NK-92 (cell line): ENCODE data around the gene KRT13.

Source experiments
- DNase-seq: peaks from one replicate; lab custom pipeline; 2025; ENCODE audit not compliant: unreplicated experiment; lab: John Stamatoyannopoulos, UW

KRT13 gene

DNA sequence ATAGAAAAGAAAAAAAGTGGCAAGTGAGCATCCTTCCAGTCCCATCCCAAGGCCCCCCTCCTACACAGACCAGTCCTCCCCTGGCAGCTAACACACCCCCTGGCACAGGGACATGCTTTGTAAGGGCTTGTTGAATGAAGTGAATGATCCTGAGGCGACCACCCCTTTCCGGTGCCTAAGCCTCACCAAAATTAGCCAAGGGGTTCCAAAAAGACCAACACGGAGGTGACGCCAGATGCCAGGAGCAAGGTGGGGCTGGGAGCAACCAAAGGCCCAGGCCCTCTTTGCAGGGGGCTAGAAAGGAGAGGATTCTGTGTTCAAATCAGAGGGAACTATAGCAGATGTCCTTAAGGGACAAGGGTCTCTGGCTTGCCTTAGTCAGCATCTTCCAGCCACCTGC lies 30.0 kb downstream of the KRT13 start:
- DNase-seq: no peak

- no peak for DNase-seq
Measured at GRCh38 chr17:41474863-41475262, 30.5 kb downstream of the KRT13 start.

GRCh38 chr17:41468346-41468745 lies 37.1 kb downstream of the KRT13 start:
- DNase-seq: no peak

DNA sequence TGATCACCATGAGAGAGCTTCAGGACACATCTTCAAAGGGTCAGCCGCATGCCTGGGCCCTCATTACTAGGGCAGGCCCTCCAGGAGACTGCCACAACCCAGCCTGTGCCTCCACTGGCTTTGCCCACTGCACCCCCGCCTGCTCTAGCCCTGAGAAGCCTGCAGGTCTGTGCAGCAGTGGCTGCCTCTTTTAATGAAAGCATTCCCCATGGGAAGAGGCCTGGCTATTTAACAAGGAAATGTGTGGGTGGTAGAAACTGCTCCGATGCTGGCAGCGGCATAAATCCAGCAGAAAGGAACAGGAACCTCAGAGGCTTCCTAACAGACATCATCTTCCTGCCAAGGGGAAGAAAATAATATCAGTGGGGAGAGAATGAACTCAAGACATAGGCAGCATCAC lies 37.9 kb downstream of the KRT13 start:
- DNase-seq: no peak

- no peak for DNase-seq
Measured at GRCh38 chr17:41466988-41467387, 38.4 kb downstream of the KRT13 start, which contains the start of gene KRT32. Gene KRT32 (minus strand): TSS chr17:41467386. CDS start chr17:41467325, 61 bp downstream.

- DNase-seq: no peak
Measured at GRCh38 chr17:41464682-41465081, 40.7 kb downstream of the KRT13 start.

GRCh38 chr17:41464173-41464572 lies 41.2 kb downstream of the KRT13 start:
- no peak for DNase-seq

GRCh38 chr17:41463746-41464145 lies 41.7 kb downstream of the KRT13 start:
- DNase-seq: no peak

DNA sequence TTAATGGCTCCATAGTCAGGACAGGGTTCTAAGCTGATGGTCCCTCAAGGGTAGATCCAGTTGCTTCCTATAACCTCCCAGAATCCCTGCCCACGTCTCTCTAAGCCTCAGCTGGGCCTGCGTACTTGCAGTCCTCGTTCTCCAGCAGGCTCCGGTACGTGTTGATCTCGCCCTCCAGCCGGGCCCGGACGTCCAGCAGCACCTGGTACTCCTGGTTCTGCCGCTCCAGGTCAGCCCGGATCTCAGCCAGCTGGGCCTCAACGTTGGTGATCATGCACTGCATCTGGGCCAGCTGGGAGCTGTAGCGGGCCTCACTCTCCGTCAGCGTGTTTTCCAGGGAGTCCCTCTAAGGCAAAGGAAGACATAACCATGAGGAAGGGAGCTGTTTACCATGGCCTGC lies 42.7 kb downstream of the KRT13 start:
- DNase-seq: no peak

DNA sequence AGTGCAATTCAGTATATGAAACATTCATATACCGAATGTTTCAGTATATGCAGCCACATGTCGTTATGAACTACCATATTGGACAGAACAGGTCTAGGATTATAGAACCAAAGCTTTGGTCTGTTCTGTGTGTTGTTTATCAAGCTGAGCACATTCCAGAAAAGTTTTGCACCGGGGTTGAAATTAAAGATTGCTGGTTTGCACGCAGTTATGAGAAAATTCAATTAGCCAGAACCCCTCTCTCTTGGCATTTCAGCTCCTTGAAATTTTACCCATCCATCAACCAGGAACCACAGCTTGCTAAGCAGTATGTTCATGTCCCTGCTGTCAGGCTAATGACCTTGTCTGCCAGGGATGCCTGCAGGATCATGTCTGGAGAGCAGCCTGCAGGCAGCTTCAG lies 47.7 kb downstream of the KRT13 start:
- no peak for DNase-seq

DNA sequence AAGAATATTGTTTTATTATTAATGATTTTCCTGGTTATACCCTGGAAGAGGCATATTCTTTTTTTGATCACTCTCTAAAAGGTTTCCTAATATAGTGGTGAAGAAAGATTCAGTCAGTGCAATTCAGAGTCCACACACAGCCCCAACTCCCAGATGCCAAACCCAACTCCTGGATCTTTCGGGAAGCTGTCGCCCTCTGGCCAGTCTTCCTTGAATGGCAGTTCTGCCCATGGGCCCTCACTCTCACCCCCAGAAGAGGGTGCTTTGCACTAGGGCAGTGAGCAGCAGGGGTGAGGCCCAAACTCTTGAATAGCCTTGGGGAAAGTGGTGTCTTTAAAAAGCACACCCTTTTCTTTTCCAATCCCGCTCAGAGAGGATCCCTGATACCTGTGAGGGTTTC lies 49.2 kb downstream of the KRT13 start:
- DNase-seq: no peak

GRCh38 chr17:41455236-41455635 lies 50.2 kb downstream of the KRT13 start:
- no peak for DNase-seq

GRCh38 chr17:41453066-41453465 lies 52.3 kb downstream of the KRT13 start:
- no peak for DNase-seq

DNA sequence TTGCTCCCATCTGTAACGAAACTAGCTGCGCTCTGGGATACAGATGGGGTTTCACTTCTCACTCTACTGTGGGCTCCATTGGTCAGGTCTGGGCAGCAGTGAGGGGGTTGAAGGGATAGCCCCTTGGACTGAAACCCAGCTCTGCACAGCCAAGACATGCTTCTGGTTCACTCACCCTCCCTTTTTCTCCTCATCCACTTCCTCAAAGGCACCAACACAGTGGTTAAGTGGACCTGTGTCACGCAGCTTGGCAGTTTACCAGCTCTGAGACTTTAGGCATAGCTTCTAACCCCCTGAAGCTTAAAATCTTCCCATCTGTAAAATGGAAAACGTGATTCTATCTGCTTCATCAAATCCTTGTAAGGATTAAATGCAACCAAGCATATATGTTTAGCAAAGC lies 53.1 kb downstream of the KRT13 start:
- DNase-seq: no peak

- DNase-seq: no peak
Measured at GRCh38 chr17:41451154-41451728, 54.2 kb downstream of the KRT13 start.
